Measurements from ENCODE around the gene FAM110D. TPM values are rescaled to one million over a fixed set of nuclear protein-coding genes. Genes with fewer than 3 reads are reported as not detected.

FAM110D gene
- polyA plus RNA-seq, 4 donors = 1.0 to 2.2 (median 1.3) TPM

DNA sequence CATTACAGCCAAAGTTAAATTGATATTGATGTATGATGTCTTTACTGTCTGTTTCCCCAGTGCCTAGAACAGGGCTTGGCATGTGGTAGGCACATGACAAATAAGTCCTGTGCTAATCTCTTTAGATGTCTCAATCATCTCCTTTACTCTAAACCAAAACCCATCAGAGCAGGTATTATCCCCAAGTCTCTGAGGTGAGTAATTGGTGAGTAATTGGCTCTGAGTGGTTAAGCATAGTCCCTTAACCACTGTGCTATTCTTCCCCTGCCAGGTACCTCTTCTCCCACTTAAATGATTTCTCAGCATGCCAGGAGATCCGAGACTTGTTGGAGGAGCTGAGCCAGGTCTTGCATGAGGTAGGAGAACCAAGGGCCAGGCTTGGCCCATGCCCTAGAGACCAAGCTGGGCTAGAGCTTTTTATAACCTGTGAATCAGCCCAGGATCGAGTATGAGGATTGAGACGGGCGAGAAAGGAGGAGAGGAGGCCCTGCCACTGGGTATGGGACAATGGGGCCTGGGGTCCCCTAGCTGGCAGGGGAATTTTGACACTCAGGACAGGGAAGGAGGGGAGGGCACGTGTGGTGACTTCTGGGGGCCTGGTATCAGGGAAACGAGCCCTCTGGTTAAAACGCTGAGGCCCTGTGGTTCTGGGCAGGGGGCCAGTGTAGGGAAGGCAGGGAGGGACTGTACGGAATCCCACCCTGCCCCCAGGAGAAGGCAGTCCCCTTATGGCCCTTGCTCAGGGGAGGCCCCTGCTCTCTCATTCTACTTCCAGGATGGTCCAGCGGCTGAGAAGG lies 22.9 kb downstream of the FAM110D start:
- DNase-seq (ENCODE audit: low read depth in 4 of 4, low spot score in 2 of 4) = no peak

DNA sequence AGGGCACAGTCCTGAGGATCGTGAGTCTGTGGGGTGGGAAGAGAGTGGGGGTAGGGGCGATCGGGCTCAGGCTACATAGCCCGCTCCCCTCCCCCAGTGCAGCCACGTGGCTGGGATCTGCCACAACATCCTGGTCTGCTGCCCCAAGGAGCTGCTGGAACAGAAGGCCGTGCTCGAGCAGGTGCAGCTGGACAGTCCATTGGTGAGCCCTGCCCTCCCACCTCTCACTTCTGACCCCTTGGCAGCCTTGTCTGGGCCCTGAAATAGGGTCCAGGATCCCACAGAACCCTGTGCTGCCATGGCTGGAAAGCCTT lies 23.5 kb downstream of the FAM110D start:
- DNase-seq (ENCODE audit: low read depth in 4 of 4, low spot score in 2 of 4) = no peak

DNA sequence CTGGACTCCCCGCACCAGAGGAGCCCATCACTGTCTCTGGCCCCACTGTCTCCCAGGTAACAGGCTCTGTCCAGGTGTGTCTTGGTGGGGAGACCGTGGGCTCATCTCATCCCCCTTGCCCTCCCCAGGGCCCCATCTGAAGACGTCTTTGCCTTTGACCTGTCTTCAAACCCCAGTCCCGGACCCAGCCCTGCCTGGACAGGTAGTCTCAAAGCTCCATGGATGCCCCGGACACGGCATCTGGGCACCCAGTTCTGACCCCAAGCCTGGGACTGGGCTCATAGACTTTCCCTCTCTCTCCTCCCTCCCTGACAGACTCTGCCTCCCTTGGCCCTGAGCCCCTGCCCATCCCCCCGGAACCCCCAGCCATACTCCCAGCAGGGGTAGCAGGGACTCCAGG lies 25.2 kb downstream of the FAM110D start:
- no peak for DNase-seq (ENCODE audit: low read depth in 4 of 4, low spot score in 2 of 4)

DNA sequence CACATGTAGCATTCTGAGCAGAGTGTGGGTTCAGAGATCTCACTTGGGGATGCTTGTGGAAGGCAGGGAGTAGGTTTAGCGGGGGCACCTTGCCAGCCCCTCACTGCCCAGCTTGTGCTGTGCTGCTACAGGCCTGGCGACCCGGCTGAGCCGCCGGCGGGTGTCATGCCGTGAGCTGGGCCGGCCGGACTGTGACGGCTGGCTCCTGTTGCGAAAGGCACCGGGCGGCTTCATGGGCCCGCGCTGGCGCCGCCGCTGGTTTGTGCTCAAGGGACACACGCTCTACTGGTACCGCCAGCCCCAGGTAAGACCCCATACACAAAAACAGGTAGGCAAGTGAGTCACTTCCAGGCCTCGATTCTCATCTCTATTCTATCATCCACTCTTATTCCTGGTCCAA lies 26.0 kb downstream of the FAM110D start:
- DNase-seq (ENCODE audit: low read depth in 4 of 4, low spot score in 2 of 4) = no peak

DNA sequence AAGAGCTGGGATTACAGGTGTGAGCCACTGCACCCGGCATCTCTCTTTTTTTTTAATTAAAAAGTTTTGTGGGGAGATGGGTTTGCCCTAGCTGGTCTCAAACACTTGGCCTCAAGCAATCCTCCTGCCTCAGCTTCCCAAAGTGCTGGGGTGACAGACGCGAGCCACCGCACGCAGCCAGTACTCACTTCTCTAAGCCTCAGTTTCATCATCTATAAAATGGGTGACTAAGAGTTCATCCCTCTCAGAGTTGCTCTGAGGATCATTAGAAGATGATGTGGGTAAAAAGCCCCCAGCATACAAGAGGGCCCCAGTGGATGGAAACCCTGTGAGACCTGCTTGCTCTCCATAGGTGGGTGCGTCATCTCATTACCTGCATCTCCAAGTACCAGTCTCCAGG lies 29.0 kb downstream of the FAM110D start:
- no peak for DNase-seq (ENCODE audit: low read depth in 4 of 4, low spot score in 2 of 4)

DNA sequence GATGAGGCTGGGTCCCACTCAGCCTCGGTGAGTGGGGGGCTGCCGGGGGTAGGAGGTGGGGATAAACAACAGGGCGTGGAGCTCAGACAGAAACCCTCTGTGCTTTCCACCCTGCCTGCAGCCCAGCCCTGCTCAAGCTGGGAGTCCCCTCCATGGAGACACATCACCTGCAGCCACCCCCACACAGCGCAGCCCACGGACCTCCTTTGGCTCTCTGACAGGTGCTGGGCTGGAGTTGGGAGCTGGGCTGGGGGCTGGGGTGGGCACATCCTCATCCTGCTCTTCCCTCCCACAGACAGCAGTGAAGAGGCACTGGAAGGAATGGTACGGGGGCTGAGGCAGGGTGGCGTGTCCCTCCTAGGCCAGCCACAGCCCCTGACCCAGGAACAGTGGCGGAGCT lies 29.6 kb downstream of the FAM110D start:
- no peak for DNase-seq (ENCODE audit: low read depth in 4 of 4, low spot score in 2 of 4)

DNA sequence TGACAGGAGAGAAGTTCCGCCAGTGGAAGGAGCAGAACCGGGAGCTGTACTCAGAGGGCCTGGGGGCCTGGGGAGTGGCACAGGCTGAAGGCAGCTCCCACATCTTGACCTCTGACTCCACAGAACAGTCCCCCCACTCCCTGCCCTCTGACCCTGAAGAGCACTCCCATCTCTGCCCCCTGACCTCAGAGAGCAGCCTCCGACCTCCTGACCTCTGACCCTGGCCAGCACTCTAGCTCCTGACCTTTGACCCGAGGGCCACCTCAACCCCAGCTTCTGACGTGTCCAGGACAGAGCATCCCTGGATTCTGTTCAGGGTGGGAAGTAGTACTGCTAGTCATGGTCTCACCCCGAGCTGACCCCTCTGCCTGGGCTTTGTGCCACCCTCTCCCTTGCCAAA lies 30.5 kb downstream of the FAM110D start:
- no peak for DNase-seq (ENCODE audit: low read depth in 4 of 4, low spot score in 2 of 4)

DNA sequence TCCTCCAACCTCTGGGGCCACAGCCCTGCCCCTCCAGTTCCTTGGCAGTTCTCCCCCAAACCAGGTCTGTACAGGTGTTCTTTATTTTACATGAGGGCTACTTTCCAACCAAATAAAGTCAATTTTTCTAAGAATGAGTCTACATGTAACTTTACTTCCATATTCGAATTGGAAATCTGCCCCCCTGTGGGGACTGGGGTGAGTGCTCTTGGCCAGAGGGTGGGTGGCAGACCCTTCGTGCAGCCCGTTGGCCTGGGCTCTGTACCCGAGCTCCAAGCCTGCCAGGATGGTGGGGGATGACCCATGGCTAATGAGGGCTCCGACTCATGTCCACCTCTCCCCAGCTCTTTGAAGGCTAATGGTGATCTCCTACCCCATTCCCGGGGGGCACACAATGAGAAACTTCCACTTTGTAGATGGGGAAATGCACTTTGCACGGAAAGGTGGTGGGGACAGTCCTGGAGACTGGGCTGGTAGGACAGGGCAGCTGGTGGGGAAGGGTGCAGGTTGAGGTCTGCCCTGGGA lies 30.9 kb downstream of the FAM110D start:
- DNase-seq (ENCODE audit: low read depth in 4 of 4, low spot score in 2 of 4) = no peak

DNA sequence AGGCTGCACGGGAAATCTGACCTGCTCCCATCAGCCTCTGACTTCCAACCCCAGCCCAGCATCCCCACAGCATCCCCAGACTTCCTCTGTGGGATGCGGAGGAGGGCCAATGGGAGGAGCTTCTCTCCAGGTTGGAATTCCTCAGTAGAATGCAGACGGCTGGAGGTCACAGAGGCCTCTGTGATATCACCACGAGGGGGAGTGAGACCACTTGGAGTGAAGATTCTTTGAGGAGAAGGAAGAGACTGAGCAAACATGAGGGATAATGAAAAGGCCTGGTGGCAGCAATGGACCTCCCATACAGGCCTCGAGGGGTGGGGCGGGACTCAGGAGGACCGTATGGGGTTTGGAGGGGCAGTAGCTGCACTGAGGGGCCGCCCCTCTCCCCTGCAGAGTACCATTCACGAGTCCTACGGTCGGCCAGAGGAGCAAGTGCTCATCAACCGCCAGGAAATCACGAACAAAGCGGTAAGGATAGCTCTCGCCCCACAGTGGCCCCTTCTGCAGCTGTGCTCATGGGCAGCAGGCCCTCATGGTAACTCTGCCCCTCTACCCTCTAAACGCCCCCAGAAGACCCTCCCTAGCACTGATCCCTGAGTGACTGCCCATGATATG lies 31.6 kb downstream of the FAM110D start, which contains the start of gene CATSPER4:
CATSPER4 (plus strand) TSS at position 230 of the 615 bp plus-strand sequence; CDS start at position 256, 26 bp downstream.
- DNase-seq (ENCODE audit: low read depth in 4 of 4, low spot score in 2 of 4) = peak in 2 of 4 donors; percentile 7 to 34

DNA sequence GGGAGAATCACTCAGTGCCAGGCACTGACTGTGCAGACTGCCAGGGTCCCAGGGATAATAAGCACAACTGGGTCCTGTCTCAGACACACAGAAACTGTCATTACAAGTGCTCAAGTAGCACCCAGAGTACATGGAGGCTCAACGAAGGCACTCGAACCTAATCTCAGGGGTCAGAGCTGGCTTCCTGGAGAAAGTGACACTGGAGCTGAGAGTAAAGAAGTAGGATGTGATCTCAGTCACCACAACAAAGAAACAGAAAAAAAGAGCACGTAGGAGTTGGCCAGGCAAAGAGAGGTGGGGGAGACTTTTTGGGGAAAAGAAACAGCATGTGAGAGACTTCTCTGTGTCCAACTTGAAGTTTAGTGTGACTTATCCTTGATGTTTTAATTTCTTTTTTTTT lies 32.9 kb downstream of the FAM110D start:
- DNase-seq (ENCODE audit: low read depth in 4 of 4, low spot score in 2 of 4) = no peak

DNA sequence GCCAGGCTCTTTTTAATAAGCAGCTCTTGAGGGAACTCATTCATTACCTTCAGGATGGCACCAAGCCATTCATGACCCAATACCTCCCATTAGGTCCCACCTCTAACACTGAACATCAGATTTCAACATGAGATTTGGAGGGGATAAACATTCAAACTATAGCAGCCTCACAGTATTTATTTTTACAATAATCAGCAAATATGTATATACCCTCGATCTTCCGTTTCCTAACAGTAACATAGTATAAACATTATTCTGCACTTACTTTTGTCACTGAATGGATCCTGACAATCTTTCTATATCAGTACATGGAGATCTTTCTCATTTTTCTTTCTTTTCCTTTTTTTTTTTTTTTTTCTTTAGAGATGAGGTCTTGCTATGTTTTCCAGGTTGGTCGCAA lies 36.9 kb downstream of the FAM110D start:
- no peak for DNase-seq (ENCODE audit: low read depth in 4 of 4, low spot score in 2 of 4)

DNA sequence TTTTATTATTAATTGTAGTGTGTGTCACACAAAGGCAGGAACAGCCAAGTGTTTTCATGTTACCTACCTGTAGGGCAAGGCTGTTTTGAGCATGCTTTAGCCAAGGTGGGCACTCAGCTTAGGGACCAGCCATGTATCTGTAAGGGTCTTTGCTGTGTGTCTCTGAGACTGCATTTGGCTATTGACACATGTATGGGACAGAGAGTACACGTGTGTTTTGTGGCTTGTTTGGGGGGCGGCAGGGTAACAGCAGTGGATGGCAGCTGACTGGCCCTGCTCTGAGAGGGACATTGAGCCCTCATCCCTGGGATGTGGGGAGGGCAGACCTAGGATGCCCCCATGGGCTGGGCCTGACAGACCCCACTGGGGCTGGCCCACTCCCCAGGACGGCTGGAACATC lies 38.4 kb downstream of the FAM110D start:
- DNase-seq (ENCODE audit: low read depth in 4 of 4, low spot score in 2 of 4) = no peak

DNA sequence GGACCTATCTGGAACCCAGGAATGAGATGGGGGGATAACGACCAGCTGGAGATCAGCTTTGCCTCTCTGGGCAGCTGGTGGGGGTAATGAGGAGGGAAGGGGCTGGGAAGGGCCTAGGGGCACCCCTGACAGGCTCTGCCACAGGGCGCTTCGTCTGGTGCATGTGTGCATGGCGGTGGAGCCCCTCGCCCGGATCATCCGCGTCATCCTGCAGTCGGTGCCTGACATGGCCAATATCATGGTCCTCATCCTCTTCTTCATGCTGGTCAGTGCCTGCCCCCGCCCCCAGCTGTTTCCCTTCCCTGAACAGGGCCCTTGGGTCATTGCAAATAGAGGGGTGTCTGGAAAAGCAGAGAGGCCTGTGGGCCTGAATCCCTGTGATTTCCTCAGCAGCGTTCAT lies 38.9 kb downstream of the FAM110D start:
- no peak for DNase-seq (ENCODE audit: low read depth in 4 of 4, low spot score in 2 of 4)

DNA sequence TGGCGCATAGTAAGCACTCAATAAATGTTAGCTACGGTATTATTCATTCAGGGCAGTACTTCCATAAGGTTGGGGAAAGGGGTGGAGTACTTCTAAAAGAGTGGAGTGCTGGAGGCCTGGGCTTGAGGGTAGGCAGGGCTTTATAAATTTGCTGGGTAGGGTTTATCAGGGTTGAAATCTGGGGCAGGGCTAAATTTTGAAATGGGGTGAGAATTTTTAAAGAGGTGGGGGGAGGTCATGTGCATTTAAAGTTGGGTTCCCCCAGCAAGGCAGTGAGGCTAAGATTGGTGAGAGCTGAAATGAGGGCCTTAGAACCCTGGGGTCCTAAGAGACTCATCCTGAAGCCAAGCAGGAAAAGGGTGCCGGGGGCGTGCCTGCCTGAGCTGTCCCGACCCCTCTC lies 41.5 kb downstream of the FAM110D start:
- no peak for DNase-seq (ENCODE audit: low read depth in 4 of 4, low spot score in 2 of 4)

DNA sequence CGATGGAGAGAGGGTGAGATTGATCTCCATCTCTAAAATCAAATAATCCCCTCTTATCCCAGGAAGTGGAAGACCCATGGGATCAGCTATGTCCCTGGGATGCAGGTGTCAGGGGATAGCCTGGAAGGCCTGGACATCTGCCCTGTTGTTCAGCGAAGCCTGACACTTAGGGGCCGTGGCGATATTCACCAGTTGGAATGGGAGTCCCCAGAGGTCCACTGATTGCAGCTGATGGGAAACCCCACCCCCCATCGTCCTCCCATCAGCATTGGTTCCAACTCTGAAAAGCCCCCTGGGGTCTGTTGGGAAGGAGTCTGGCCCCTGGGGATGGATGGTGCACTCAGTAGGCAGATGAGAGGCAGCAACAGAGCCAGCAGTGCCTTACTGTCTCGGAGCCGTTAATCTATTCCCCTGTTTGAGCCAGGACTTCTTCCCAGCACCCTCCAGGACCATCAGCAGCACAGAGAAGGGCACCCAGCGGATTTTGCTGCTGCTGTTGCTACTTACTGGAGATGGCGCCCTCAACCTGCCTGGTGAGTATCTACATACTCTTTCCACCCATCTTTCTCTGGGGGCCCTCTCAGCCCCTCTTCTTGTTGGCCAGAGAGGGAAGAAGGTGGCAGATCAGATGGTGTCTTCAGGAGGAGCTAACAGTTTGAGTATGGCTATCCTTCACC lies 44.9 kb downstream of the FAM110D start:
- no peak for DNase-seq (ENCODE audit: low read depth in 4 of 4, low spot score in 2 of 4)

DNA sequence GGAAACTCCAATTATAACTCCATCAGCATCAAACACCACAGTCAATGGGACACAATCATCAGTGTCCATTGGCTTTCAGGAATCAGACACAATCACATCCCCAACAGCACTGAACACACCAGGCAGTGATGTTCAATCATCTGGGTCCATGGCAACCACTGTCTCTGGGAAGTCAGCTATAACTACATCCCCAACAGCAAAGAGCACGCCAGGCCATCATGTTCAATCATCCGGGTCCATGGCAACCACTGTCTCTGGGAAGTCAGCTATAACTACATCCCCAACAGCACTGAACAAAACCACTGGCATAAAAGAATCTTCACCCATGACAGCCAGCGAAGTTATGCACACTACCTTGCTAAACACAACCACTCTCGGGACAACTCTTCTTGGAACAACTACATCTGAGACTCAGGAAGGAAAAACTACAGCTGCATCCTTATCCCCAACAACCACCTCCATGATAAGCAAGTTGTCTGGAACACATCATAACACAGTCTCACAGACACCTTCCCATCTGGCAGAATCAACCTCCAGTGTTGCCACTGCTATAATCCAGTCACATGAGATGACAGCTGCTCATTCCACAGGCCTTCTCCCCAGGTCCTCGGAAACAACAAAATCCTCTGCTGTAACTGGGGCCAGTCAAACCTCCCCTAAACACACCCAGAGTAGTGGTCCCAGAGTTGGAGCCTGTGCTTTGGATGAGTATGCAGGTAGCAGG lies 51.4 kb downstream of the FAM110D start:
- no peak for DNase-seq (ENCODE audit: low read depth in 4 of 4, low spot score in 2 of 4)

DNA sequence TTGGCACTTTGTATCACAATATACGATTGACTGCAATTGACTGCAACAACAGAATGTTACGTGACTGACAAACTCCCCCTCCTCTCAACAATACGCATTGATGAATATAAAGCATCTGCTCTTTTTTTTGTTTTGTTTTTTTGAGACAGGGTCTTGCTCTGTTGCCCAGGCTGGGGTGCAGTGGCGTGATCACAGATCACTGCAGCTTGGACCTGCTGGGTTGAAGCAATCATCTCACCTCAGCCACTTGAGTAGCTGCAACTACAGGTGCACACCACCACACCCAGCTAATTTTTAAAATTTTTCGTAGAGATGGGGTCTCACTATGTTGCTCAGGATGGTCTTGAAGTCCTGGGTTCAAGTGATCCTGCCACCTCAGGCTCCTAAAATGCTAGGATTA lies 53.8 kb downstream of the FAM110D start:
- no peak for DNase-seq (ENCODE audit: low read depth in 4 of 4, low spot score in 2 of 4)

DNA sequence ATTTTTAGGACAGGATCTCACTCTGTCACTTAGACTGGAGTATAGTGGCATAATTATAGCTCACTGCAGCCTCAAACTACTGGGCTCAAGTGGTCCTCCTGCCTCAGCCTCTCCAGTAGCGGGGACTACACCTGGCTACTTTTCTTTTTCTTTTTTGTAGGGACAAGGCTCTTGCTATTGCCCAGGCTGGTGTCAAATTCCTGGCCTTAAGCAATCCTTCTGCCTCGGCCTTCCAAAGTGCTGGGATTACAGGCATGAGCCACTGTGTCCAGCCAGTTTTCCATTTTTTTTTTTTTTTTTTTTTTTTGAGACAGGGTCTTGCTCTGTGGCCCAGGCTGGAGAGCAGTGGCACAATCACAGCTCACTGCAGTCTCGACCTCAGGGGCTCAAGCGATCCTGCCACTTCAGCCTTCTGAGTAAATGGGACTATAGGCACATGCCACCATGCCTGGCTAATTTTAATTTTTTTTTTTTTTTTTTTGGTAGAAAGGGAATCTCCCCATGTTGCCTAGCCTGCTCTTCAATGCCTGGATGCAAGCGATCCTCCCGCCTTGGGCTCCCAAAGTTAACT lies 54.5 kb downstream of the FAM110D start:
- DNase-seq (ENCODE audit: low read depth in 4 of 4, low spot score in 2 of 4) = no peak

All from left renal cortex interstitium (tissue), 4 donors.